Stimulated activated CD4-positive, alpha-beta T cell treated with anti-CD3 and anti-CD28 coated beads, Interleukin-15, amount 100 ng/mL, for 48 hours (primary cell): ENCODE measurements around the gene FAT2.

Experiments
- DNase-seq, 2 donors: peaks; one replicate each; pipeline ENCODE4 v3.0.0-alpha.2; 2020; ENCODE audit warnings: low read depth in 2 of 2

The FAT2 gene

DNA sequence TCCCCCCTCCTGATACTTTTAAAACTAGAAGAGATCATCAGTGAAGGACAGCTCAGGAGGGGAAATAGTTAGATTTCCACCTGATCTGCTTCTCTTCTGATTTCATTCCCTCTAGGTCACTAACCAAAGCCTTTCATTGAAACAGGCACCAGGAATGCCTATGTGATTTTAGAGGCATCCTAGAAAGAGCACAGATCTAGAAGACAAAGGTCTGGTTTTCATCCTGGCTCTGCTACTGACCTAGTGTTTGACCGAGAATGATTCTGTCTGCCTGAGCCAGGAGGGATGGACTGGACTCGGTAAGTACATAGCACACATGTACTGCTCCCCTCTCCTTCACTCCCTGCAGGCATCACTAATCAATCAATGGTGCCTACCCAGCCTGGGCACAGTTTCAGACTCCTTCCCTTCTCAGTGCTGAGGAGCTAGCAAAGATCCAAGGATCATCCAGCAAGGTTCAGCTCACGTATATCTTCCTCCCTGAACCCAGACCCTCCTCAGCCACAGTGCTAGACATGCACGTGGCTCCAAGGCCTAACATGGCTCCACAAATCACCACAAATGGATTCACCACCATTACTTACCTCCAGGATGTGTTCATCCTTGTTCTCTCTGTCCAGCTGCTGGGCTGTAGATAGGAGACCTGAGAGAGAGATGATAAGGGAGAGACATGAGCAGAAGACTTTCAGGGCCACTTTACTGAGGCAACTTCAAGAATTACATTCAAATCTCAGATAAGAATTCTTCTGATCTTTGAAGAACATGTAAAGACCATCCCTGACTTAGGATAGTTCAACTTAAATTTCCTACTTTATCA, 35.2 kb downstream of the FAT2 start:
- no peak for DNase-seq

DNA sequence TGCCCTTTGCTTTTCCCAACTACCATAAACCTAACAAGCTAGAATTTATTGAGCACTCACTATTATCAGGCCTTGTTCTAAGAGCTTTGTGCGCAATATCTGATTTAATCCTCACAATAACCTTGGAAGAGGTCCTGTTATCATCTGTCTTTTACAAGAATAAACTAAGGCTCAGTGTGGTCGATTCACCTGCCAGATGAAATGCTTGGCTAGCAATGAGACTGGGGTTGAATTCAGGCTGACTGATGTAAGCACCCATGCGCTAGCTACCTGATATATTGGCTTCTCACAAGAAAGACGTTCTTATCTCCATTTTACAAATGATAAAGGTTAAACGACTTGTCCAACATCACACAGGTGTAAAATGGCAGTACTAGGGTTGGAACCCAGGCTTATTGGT, 37.4 kb downstream of the FAT2 start:
- DNase-seq, result no peak

DNA sequence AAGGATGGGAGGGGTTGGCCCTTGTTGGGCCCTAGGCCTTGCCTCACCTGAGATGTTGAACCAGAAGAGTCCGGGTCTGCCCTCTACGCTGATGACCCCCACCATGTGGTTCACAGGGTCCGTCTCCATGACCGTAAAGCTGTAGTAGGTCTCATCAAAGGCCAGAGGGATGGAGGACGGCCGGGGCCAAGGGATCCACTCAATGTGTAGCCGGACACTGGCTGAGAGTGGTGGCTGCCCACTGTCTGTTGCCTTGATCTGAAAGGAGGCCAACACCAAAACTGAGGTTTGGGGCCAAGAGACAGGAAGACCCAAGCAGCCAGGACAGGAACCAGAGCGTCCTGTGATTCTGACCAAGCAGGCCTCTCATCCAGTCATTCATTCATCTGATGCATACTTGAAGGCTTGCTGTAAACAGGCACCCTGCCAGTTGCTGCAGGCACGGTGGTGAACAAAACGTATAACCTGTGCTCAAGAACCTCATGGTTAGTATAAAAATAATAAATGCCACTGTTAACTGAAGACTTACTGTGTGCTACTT, 37.9 kb downstream of the FAT2 start:
- no peak for DNase-seq

DNA sequence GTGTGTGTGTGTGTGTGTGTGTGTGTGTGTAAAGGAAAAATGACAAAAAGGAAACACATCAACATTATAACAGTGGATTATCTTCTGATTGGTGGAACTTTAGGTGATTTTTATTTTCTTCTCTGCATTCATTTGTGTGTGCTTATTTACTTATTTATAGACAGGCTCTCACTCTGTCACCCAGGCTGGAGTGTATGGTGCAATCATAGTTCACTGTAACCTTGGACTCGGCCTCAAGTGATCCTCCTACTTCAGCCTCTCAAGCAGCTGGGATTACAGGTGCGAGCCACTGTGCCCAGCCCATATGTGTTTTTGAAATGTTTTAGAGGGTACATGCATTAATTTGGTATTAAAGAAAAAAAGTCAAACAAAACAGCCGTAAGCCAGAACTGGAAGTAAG, 39.1 kb downstream of the FAT2 start:
- DNase-seq, result no peak

DNA sequence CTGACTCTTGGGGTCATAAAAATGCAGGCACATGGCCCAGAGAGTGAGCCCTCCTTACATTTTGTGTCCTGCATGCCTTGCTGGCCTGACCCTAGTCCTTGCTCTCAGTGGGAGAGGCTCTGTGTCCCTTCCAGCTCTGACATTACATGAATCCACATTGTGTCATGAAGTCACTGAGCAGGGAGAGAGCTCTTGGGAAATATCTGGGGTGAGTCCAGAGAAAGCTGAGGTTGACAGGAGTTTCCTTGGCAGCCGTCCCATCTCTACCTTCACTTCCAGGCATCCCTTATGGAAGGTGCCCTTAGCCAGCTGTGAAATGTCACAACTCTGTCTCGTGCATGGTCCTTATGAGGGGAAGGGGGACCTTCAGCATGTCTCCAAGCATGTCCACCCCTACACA, 41.0 kb downstream of the FAT2 start:
- no peak for DNase-seq

DNA sequence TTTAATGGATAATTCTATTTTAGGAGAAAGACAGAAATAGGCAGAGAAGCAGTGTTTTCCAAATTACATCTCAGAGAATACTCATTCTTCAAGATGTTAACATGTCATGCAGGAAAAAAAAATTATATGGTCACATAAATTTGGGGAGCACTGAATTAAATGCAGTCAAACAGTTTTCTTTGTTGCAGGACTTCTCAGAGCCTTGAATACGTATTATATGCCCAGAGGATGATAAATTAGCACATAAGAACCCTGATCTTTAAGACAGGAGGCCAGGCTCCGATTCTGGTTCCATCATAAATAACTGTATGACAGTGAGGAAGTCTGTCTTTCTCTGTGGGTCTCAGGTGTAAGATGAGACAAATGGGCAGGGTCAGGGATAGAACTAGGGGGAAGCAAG, 41.4 kb downstream of the FAT2 start:
- DNase-seq, result no peak

DNA sequence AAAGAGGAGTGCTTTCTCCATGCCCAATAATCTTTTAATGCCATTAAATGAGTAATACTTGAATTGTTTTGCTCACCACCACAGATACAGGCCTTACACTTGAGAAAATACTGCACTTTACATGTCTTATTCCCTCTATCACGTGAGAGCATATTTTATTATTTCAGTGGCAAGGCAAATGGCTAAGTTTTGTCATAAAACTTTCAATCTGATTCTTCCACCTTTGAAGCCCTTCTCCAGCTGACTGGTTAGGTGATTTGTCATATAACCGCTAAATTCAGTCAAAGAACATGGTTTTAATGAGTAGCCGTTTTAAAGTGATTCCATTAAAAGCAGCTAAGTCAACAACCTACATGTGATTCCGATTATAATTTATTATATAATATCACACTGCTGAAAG, 43.8 kb downstream of the FAT2 start:
- DNase-seq, result no peak

DNA sequence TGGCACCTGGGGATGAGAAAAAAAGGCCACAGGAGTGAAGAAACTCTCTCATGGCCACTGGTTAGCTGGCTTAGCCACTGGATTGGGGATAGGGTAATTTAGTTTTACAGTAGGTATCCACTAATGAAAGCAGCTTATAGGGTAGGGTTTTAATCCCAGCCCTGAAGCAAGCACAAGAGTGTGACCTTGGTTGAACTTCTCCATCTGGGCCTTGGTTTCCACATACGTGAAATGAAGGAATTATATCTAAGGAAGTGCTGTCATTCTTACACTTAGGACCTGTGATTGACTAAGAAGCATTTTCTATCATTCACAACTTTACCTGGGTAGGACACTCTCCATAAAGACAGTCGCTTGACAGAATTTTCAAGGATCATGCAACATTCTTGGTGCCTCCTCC, 49.6 kb downstream of the FAT2 start:
- DNase-seq, result no peak
